HepG2 (cell line): Measurements from ENCODE around the gene PRIM2. TPM values are rescaled to one million over a fixed set of nuclear protein-coding genes. Genes with fewer than 3 reads are reported as not detected.
"Not testable (repeated sequence)": the region's sequence is repeated elsewhere in the genome, so short reads cannot be mapped to it uniquely, and the experiment has no call there.

Experiments used
- ATAC-seq: fragments of 200-7000 bp; cut with Tn5 transposase; 3 replicates; pipeline ENCODE4 v1.9.1; 2020; ENCODE audit warnings: mild to moderate bottlenecking, moderate library complexity
- BruUV-seq: library from RNA; stranded (reverse); fragments of 400-500 nt; replicated peaks from 2 replicates; lab custom pipeline; 2021; lab: Mats Ljungman, UMichigan
- CTCF ChIA-PET: fragments of 300-600 bp; formaldehyde crosslinking; extraction: SDS; loops from one replicate; lab custom pipeline; 2021; ENCODE audit warnings: low total read pairs, inconsistent platforms, low intra/inter-chr PET ratio; lab: Yijun Ruan, JAX
- POLR2A ChIA-PET: fragments of 350-600 bp; sonication (Branson Sonifier 250); formaldehyde crosslinking; loops from one replicate; lab custom pipeline; 2020; ENCODE audit warnings: antibody characterized with exemption, inconsistent platforms; lab: Yijun Ruan, JAX
- DNase-seq: peaks from one replicate; pipeline ENCODE4 v3.0.0-alpha.2; 2015; ENCODE audit warnings: low spot score
- FAIRE-seq: peaks from 3 replicates; lab custom pipeline; 2011; peaks lifted over from hg19 to GRCh38; lab: Jason Lieb, UNC
- H2AFZ ChIP-seq: one replicate; pipeline ENCODE4 v1.6.1; 2011; ENCODE audit warnings: low read length, inconsistent platforms
- H3K27ac ChIP-seq: fragments of 300-600 bp; 3 replicates; pipeline ENCODE4 v1.8.0; 2011; ENCODE audit warnings: mixed run types, mild to moderate bottlenecking, mixed read lengths, low read length, inconsistent platforms; ENCODE audit not compliant: insufficient read depth; ENCODE audit errors: extremely low read length
- H3K27me3 ChIP-seq, 2 experiments: fragments of 200-600 bp in 1 of 2; 2 replicates in 1 of 2; 3 replicates in 1 of 2; pipeline versions ENCODE4 v1.6.0 to v1.8.0; 2011; ENCODE audit warnings: low read length in 2 of 2, mild to moderate bottlenecking in 2 of 2, moderate library complexity in 2 of 2, inconsistent platforms in 1 of 2; ENCODE audit not compliant: insufficient read depth in 2 of 2, control insufficient read depth in 1 of 2
- H3K36me3 ChIP-seq, 2 experiments: fragments of 200-600 bp in 1 of 2; replicated peaks in 1 of 2; 2 replicates in 1 of 2; 3 replicates in 1 of 2; pipeline versions ENCODE4 v1.5.1 to v1.8.0; 2011; ENCODE audit warnings: low read length in 2 of 2, inconsistent platforms in 1 of 2; ENCODE audit not compliant: insufficient read depth in 2 of 2, control insufficient read depth in 1 of 2
- H3K4me1 ChIP-seq: 2 replicates; pipeline ENCODE4 v1.5.1; 2012; ENCODE audit warnings: low read length, inconsistent platforms; ENCODE audit not compliant: insufficient read depth
- H3K4me2 ChIP-seq: 2 replicates; pipeline ENCODE4 v1.6.0; 2011; ENCODE audit warnings: low read depth, low read length, inconsistent platforms
- H3K4me3 ChIP-seq, 3 experiments: fragments of 200-600 bp in 1 of 3; sonication (generic), shearing (Covaris generic) in 1 of 3; replicated peaks in 1 of 3; 2 replicates each; pipeline ENCODE4 v1.5.1; 2011 to 2016; ENCODE audit warnings: low read length in 3 of 3, inconsistent platforms in 2 of 3, low read depth in 2 of 3, mild to moderate bottlenecking in 2 of 3, control low read depth in 1 of 3, mixed read lengths in 1 of 3; ENCODE audit not compliant: insufficient read depth in 1 of 3
- H3K79me2 ChIP-seq: one replicate; pipeline ENCODE4 v1.6.1; 2011; ENCODE audit warnings: low read length, inconsistent platforms; ENCODE audit not compliant: insufficient read depth
- H3K9ac ChIP-seq: 2 replicates; pipeline ENCODE4 v1.6.0; 2011; ENCODE audit warnings: mild to moderate bottlenecking, low read depth, low read length, inconsistent platforms; ENCODE audit not compliant: insufficient read depth
- H3K9me3 ChIP-seq: 2 replicates; pipeline ENCODE4 v1.5.1; 2012; ENCODE audit warnings: mild to moderate bottlenecking, low read length
- H4K20me1 ChIP-seq: 2 replicates; pipeline ENCODE4 v1.6.0; 2011; ENCODE audit warnings: inconsistent platforms, mild to moderate bottlenecking, low read length, moderate library complexity; ENCODE audit not compliant: insufficient read depth
- HNRNPK ChIP-seq: fragments of 200-400 bp; formaldehyde crosslinking; IDR thresholded peaks from 2 replicates; pipeline ENCODE4 v1.6.1; 2018; ENCODE audit warnings: low read length, low read depth, moderate library complexity, mild to moderate bottlenecking; ENCODE audit not compliant: poor library complexity, severe bottlenecking
- WGBS: methylation state at CpG from one replicate; pipeline ENCODE4 v1.1.6; 2017; ENCODE audit warnings: low lambda C conversion rate; 5-methylcytosine and 5-hydroxymethylcytosine counted together
- in situ Hi-C: cut with HindIII; loops from 2 replicates; pipeline ENCODE4 v1.10.0; 2017; ENCODE audit warnings: low pct_unique_long_range_greater_than_20kb; ENCODE audit not compliant: extremely low pct_ligation_motif_present
- intact Hi-C: fragments of 100-400 bp; cut with micrococcal nuclease; formaldehyde crosslinking; loops from one replicate; pipeline ENCODE4 v1.10.0; 2022; ENCODE audit not compliant: unreplicated experiment
- polyA plus RNA-seq, 8 experiments: library from polyadenylated mRNA; depleted of rRNA in 3 of 8; stranded (reverse) in 7 of 8; unstranded in 1 of 8; fragments of >200 nt; fragmentation: Illumina TruSeq in 4 of 8; extraction: Trizol in 4 of 8; gene quantifications; 2 replicates each; pipeline versions ENCODE4 v1.2.1 to v1.2.3, GENCODE V29; 2011 to 2016; ENCODE audit warnings: low read depth in 4 of 8, missing spikeins in 1 of 8, mixed read lengths in 1 of 8; ENCODE audit not compliant: insufficient read depth in 1 of 8
- total RNA-seq, 5 experiments: library from RNA; depleted of rRNA; stranded (reverse); fragments of >200 nt; fragmentation: Illumina TruSeq; extraction: Trizol; gene quantifications; 2 replicates each; pipeline ENCODE4 v1.2.3, GENCODE V29; 2016; ENCODE audit warnings: low read depth in 1 of 5

The PRIM2 gene
- total and polyA plus RNA-seq, 2 of the 13 experiments (the other 11 are each of a cell fraction or from before 2014, with no cell fraction given) = 8.0 to 52.7 TPM

GRCh38 chr6:57470148-57470547, 152.7 kb downstream of the PRIM2 start:
- in situ Hi-C loops, ATAC-seq, BruUV-seq, DNase-seq, H3K9me3 ChIP-seq, H3K36me3 ChIP-seq, H2AFZ ChIP-seq, FAIRE-seq, H4K20me1 ChIP-seq, H3K27ac ChIP-seq, POLR2A ChIA-PET, H3K4me3 ChIP-seq, H3K4me2 ChIP-seq, H3K9ac ChIP-seq, H3K79me2 ChIP-seq, intact Hi-C loops, CTCF ChIA-PET, H3K27me3 ChIP-seq: not testable (repeated sequence)
- WGBS = 95% methylated on average over 4 of the region's 4 CpGs
- H3K4me1 ChIP-seq = peaks cover 15% of the 10 kb centered on the region
- peak; percentile 93 for TF ChIP-seq HNRNPK

- H3K27ac ChIP-seq, POLR2A ChIA-PET, H3K27me3 ChIP-seq, CTCF ChIA-PET, H3K79me2 ChIP-seq, DNase-seq, H3K4me2 ChIP-seq, in situ Hi-C loops, ATAC-seq, BruUV-seq, H3K9ac ChIP-seq, H3K9me3 ChIP-seq, intact Hi-C loops, H2AFZ ChIP-seq, FAIRE-seq, H4K20me1 ChIP-seq, H3K4me3 ChIP-seq, H3K36me3 ChIP-seq: not testable (repeated sequence)
- H3K4me1 ChIP-seq = peaks cover 15% of the 10 kb centered on the region
- WGBS = 94% methylated on average over 1 of the region's 1 CpG
These were observed 154.0 kb downstream of the PRIM2 start for GRCh38 chr6:57471314-57471864.

GRCh38 chr6:57472861-57473362, 155.5 kb downstream of the PRIM2 start:
- ATAC-seq = not testable (repeated sequence)

GRCh38 chr6:57474862-57475475, 157.5 kb downstream of the PRIM2 start:
- H3K27ac ChIP-seq, in situ Hi-C loops, POLR2A ChIA-PET, intact Hi-C loops, H4K20me1 ChIP-seq, H3K4me3 ChIP-seq, H3K36me3 ChIP-seq, H3K79me2 ChIP-seq, H3K27me3 ChIP-seq, H3K9me3 ChIP-seq, H3K4me1 ChIP-seq, DNase-seq, H2AFZ ChIP-seq, CTCF ChIA-PET, BruUV-seq, H3K4me2 ChIP-seq, H3K9ac ChIP-seq, ATAC-seq, FAIRE-seq: not testable (repeated sequence)
- 95% methylated on average over 6 of the region's 6 CpGs for whole genome bisulfite sequencing

More at GRCh38 chr6:57472861-57473362, 155.5 kb downstream of the PRIM2 start:
- H3K79me2 ChIP-seq, H3K4me3 ChIP-seq, H3K27me3 ChIP-seq, FAIRE-seq, BruUV-seq, H3K9ac ChIP-seq, POLR2A ChIA-PET, H3K27ac ChIP-seq, in situ Hi-C loops, H2AFZ ChIP-seq, H3K4me2 ChIP-seq, H4K20me1 ChIP-seq, CTCF ChIA-PET, H3K36me3 ChIP-seq, intact Hi-C loops, H3K9me3 ChIP-seq: not testable (repeated sequence)
- H3K4me1 ChIP-seq = peaks cover 15% of the 10 kb centered on the region
- DNase-seq = peak; percentile 9
- 91% methylated on average over 3 of the region's 3 CpGs for WGBS
